G401 (cell line): ENCODE measurements around the gene PTPRN2. TPM values are rescaled to one million over a fixed set of nuclear protein-coding genes. Genes with fewer than 3 reads are reported as not detected.

Experiments used
- DNase-seq: peaks from one replicate; pipeline ENCODE4 v3.0.0-alpha.2; 2015; ENCODE audit warnings: low spot score
- in situ Hi-C: cut with HindIII; loops from 2 replicates; pipeline ENCODE4 v1.10.0; 2016; ENCODE audit warnings: low sequenced_read_pairs, mixed read lengths
- total RNA-seq: library from RNA; depleted of rRNA; stranded (reverse); fragments of >200 nt; shearing (Covaris generic); gene quantifications from 2 replicates; pipeline ENCODE4 v1.2.3, GENCODE V29; 2014

The PTPRN2 gene
- total RNA-seq, 1 experiment from 2014 or later = not detected

DNA sequence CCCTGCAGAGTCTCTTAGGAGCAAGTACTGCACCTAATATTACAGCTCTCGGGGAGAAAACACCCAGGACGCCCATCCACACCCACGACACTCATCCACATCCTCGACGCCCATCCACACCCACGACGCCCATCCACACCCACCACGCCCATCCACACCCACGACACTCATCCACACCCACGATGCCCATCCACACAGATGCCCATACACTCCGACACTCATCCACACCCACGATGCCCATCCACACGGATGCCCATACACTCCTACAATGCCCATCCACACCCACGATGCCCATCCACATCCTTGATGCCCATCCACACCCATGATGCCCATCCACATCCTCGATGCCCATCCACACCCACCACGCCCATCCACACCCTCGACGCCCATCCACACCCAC is 503.1 kb downstream of the PTPRN2 start:
- no peak for DNase-seq
- in situ Hi-C loops = no loop called here

- DNase-seq = no peak
- in situ Hi-C loops = no loop called here
These were observed 503.9 kb downstream of the PTPRN2 start for GRCh38 chr7:158083526-158084310.

DNA sequence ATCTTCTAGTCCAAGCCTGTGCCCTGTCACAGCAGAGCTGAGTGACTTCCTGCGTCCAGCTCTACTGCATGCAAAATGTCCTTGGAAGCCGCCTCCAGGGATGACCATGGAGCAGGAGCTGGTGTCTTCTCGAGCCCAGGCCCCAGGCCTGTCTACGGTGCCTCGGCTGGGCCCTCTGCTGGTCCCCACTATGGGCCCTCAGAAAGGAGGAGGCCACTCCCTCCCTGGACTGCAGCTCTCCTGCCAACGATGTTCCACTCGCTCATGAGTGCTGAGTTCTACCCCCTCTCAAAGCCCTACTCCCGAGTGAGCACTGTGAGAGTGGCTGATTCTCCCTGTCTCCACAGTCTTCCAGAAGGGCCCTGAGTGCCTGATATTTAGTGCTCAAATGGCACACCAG is 504.9 kb downstream of the PTPRN2 start:
- in situ Hi-C loops = no loop called here
- DNase-seq = no peak

DNA sequence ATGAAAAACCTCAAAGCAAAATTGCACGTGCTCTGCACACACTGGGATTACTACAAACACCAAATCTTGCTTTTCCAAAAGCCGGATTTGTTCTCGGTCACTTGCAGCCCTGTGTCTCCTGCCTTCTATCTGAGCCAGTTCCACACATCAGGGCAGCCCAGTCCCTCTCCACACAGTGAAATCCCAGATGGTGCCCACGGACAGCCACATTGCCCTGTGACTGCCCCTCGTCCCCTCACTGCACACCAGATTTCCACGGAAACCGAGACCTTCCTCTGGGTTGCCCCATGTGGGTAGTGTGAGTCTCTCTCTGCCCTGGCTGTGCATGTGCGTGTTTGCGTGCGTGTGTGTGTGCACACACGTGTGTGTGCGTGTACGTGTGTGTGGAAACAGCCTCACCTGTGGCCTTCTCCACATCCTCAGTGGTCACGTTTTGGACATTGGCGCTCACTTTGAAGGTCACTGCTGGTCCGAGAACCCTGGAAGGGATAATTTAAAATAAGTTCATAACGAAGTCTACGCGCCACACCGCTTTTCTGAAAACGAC is 506.7 kb downstream of the PTPRN2 start:
- no peak for DNase-seq
- in situ Hi-C loops = no loop called here

GRCh38 chr7:158077934-158078910 is 509.4 kb downstream of the PTPRN2 start:
- DNase-seq = no peak
- in situ Hi-C loops = no loop called here

- no peak for DNase-seq
- in situ Hi-C loops = no loop called here
These were observed 510.3 kb downstream of the PTPRN2 start for GRCh38 chr7:158077151-158077840.

DNA sequence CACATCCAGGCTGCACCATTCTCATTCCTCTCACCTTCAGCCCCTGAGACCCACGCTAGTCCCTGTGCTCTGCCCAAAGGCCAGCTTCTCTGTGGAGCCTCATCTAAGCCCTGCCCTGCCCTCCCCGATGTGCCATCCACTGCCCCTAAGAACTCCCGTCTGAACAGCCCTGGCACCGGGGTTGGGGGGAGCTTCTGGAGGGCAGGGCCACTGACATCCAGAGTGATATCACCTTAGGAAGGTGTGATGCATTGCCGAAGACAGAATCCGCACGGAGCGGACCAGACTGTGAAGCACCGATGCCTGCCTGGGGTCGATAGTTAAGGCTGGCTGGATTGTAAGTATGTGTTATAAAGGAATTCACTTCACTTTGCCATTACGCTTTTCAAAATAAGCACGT is 511.0 kb downstream of the PTPRN2 start:
- in situ Hi-C loops = no loop called here
- no peak for DNase-seq

DNA sequence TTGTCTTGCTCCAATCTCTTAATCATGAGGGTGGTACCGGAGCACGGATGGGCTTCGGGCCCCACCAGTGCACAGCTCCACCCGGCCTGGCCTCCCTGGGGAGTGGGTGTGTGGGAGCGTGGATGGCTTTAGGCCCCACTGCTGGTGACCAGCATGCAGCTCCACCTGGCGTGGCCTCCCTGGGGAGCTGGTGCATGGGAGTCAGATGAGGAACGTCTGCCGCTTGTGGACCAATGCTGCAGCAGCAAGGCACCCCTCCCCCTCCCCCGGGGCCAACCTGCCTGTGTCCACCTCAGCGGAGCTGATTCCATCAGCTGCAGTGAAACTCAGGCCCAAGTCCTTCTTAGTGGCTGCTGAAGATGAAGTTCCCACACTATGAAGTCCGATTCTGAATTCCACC is 511.4 kb downstream of the PTPRN2 start:
- no peak for DNase-seq
- in situ Hi-C loops = no loop called here

GRCh38 chr7:158075633-158076001 is 512.0 kb downstream of the PTPRN2 start:
- in situ Hi-C loops = no loop called here

GRCh38 chr7:158074896-158075632 is 512.6 kb downstream of the PTPRN2 start:
- in situ Hi-C loops = no loop called here
- no peak for DNase-seq

More at GRCh38 chr7:158075633-158076001, 512.0 kb downstream of the PTPRN2 start:
- no peak for DNase-seq

GRCh38 chr7:158073845-158074840 is 513.5 kb downstream of the PTPRN2 start:
- no peak for DNase-seq
- in situ Hi-C loops = no loop called here

- no peak for DNase-seq
- in situ Hi-C loops = no loop called here
These were observed 514.5 kb downstream of the PTPRN2 start for GRCh38 chr7:158072991-158073730.

DNA sequence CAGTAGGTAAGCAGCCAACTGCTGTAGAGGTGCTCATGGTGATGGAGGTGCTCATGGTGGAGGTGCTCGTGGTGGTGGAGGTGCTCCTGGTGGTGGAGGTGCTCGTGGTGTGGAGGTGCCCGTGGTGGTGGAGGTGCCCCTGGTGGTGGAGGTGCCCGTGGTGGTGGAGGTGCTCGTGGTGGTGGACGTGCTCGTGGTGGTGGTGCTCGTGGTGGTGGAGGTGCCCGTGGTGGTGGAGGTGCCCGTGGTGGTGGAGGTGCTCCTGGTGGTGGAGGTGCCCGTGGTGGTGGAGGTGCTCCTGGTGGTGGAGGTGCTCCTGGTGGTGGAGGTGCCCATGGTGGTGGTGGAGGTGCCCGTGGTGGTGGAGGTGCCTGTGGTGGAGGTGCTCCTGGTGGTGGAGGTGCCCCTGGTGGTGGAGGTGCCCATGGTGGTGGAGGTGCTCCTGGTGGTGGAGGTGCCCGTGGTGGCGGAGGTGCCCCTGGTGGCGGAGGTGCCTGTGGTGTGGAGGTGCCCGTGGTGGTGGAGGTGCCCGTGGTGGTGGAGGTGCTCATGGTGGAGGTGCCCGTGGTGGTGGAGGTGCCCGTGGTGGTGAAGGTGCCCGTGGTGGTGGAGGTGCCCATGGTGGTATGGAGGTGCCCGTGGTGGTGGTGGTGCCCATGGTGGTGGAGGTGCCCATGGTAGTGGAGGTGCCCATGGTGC is 517.3 kb downstream of the PTPRN2 start:
- in situ Hi-C loops = no loop called here
- no peak for DNase-seq

- no peak for DNase-seq
- in situ Hi-C loops = no loop called here
These were observed 518.8 kb downstream of the PTPRN2 start for GRCh38 chr7:158068853-158069252.

DNA sequence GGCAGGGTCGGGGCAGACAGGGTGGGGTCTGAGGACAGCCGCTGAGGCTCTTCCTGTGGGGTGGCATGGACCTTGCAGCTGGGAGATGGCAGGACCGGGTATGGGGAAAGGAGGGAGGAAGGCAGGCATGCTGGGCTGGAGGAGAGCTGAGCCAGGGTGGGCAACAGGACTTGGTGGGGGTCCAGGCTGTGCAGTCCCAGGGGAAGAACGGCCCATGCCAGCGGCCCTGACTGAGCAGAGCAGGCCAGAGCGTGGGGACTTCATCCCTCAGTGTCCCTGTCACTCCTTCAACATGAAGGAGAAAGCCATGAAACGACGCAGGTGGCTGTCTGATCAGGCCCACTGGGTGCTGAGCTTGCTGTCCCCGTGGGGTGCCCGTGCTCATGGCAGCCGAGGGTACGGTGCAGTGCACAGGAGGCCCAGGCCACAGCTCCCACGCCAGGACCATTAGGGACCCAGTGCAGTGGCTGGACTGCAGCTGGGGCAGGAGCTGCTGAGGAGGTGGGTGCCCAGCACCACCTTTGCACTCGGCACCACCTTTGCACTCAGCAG is 519.6 kb downstream of the PTPRN2 start:
- in situ Hi-C loops = no loop called here
- no peak for DNase-seq
